K562 (cell line): Measurements from ENCODE around the gene OSBPL10. TPM values are rescaled to one million over a fixed set of nuclear protein-coding genes. Genes with fewer than 3 reads are reported as not detected.

Source experiments
- ATAC-seq: fragments of 200-7000 bp; cut with Tn5 transposase; 3 replicates; pipeline ENCODE4 v1.9.1; 2020; ENCODE audit warnings: moderate library complexity
- BruUV-seq: library from RNA; stranded (reverse); fragments of 400-500 nt; replicated peaks from 2 replicates; lab custom pipeline; 2021; lab: Mats Ljungman, UMichigan
- CTCF ChIA-PET: fragments of 300-600 bp; formaldehyde crosslinking; extraction: SDS; loops from one replicate; lab custom pipeline; 2021; ENCODE audit warnings: low intra/inter-chr PET ratio; lab: Yijun Ruan, JAX
- POLR2A ChIA-PET: fragments of 300-600, 350-650 bp; sonication (Branson Sonifier 250); formaldehyde crosslinking; extraction: SDS; loops from one replicate; lab custom pipeline; 2021; ENCODE audit warnings: antibody characterized with exemption, inconsistent platforms; lab: Yijun Ruan, JAX
- DNase-seq, 4 experiments: peaks; one replicate each; pipeline versions ENCODE4 v3.0.0 to v3.0.0-alpha.2; 2011 to 2018; ENCODE audit warnings: low spot score in 3 of 4, mixed read lengths in 3 of 4; ENCODE audit errors: extremely low read depth in 1 of 4
- FAIRE-seq: peaks from 2 replicates; lab custom pipeline; 2011; peaks lifted over from hg19 to GRCh38; lab: Jason Lieb, UNC
- H2AFZ ChIP-seq: 2 replicates; pipeline ENCODE4 v1.6.0; 2011; ENCODE audit warnings: low read depth, low read length, control low read depth, inconsistent platforms
- H3K27ac ChIP-seq: fragments of 200-600 bp; 3 replicates; pipeline ENCODE4 v1.8.0; 2011; ENCODE audit warnings: low read depth, mild to moderate bottlenecking, control low read depth, inconsistent platforms, low read length, moderate library complexity, mixed read lengths; ENCODE audit errors: extremely low read depth
- H3K27me3 ChIP-seq, 2 experiments: fragments of 300-600 bp in 1 of 2; 2 replicates in 1 of 2; 3 replicates in 1 of 2; pipeline versions ENCODE4 v1.6.0 to v1.8.0; 2011; ENCODE audit warnings: inconsistent platforms in 2 of 2, low read length in 2 of 2, mild to moderate bottlenecking in 1 of 2, mixed read lengths in 1 of 2, moderate library complexity in 1 of 2; ENCODE audit not compliant: control insufficient read depth in 2 of 2, insufficient read depth in 2 of 2
- H3K36me3 ChIP-seq: fragments of 300-600 bp; 3 replicates; pipeline ENCODE4 v1.8.0; 2011; ENCODE audit warnings: mild to moderate bottlenecking, low read length, inconsistent platforms; ENCODE audit not compliant: control insufficient read depth, insufficient read depth
- H3K4me1 ChIP-seq, 2 experiments: fragments of 200-600 bp in 1 of 2; replicated peaks in 1 of 2; 2 replicates in 1 of 2; 3 replicates in 1 of 2; pipeline versions ENCODE4 v1.5.1 to v1.8.0; 2011; ENCODE audit warnings: inconsistent platforms in 2 of 2, low read length in 2 of 2, mild to moderate bottlenecking in 1 of 2, mixed read lengths in 1 of 2, moderate library complexity in 1 of 2; ENCODE audit not compliant: control insufficient read depth in 2 of 2, insufficient read depth in 2 of 2
- H3K4me2 ChIP-seq: 2 replicates; pipeline ENCODE4 v1.6.1; 2011; ENCODE audit warnings: low read length, control low read depth, inconsistent platforms, mixed read lengths; ENCODE audit not compliant: insufficient read depth
- H3K4me3 ChIP-seq: fragments of 200-600 bp; sonication (generic), shearing (Covaris generic); 2 replicates; pipeline ENCODE4 v1.5.1; 2016; ENCODE audit warnings: control low read depth, inconsistent platforms
- H3K79me2 ChIP-seq: fragments of 200-600 bp; 3 replicates; pipeline ENCODE4 v1.8.0; 2011; ENCODE audit warnings: low read length, inconsistent platforms; ENCODE audit not compliant: control insufficient read depth, insufficient read depth
- H3K9ac ChIP-seq, 2 experiments: 2 replicates each; pipeline versions ENCODE4 v1.6.0 to v1.6.1; 2011; ENCODE audit warnings: low read depth in 2 of 2, low read length in 2 of 2, control low read depth in 1 of 2, inconsistent platforms in 1 of 2, mild to moderate bottlenecking in 1 of 2, mixed read lengths in 1 of 2; ENCODE audit not compliant: insufficient read depth in 1 of 2
- H3K9me1 ChIP-seq: one replicate; pipeline ENCODE4 v1.6.0; 2011; ENCODE audit warnings: inconsistent platforms, mild to moderate bottlenecking, low read length, moderate library complexity; ENCODE audit not compliant: control insufficient read depth, insufficient read depth
- H3K9me3 ChIP-seq: replicated peaks from 2 replicates; pipeline ENCODE4 v1.5.1; 2011; ENCODE audit warnings: low read depth, low read length, inconsistent platforms; ENCODE audit not compliant: control insufficient read depth, insufficient read depth
- H4K20me1 ChIP-seq: replicated peaks from 2 replicates; pipeline ENCODE4 v1.6.1; 2011; ENCODE audit warnings: low read length, inconsistent platforms, mixed read lengths; ENCODE audit not compliant: control insufficient read depth, insufficient read depth
- MYBL2 ChIP-seq, 2 experiments: fragments of 450-650 bp in 1 of 2; sonication (generic) in 1 of 2; formaldehyde crosslinking in 1 of 2; IDR thresholded peaks; 2 replicates each; pipeline versions ENCODE4 v1.6.1 to v1.8.1; 2017 to 2022; ENCODE audit warnings: borderline replicate concordance in 1 of 2, inconsistent platforms in 1 of 2, low read depth in 1 of 2, mild to moderate bottlenecking in 1 of 2, missing genetic modification reagents in 1 of 2, moderate library complexity in 1 of 2
- NBN ChIP-seq: fragments of 450-650 bp; IDR thresholded peaks from 2 replicates; pipeline ENCODE4 v1.6.1; 2016; ENCODE audit warnings: low read depth, mild to moderate bottlenecking
- NEUROD1 ChIP-seq: fragments of 150-350 bp; IDR thresholded peaks from 2 replicates; pipeline ENCODE4 v1.6.1; 2014; ENCODE audit warnings: borderline replicate concordance, low read length, low read depth; ENCODE audit not compliant: partially characterized antibody
- NFE2 ChIP-seq: IDR thresholded peaks from 2 replicates; pipeline ENCODE4 v1.6.1; 2014; ENCODE audit warnings: antibody characterized with exemption, low read depth
- PCBP1 ChIP-seq: fragments of 200-400 bp; formaldehyde crosslinking; IDR thresholded peaks from 2 replicates; pipeline ENCODE4 v1.6.1; 2018; ENCODE audit warnings: mild to moderate bottlenecking, low read depth, low read length; ENCODE audit not compliant: poor library complexity, severe bottlenecking
- TFAM ChIP-seq: fragments of 250-450 bp; sonication (Bioruptor Pico); conservative IDR thresholded peaks from 2 replicates; pipeline ENCODE4 v1.5.0; 2021; ENCODE audit warnings: mild to moderate bottlenecking, moderate library complexity
- U2AF2 ChIP-seq: fragments of 200-400 bp; formaldehyde crosslinking; optimal IDR thresholded peaks from 2 replicates; pipeline ENCODE3; 2017; ENCODE audit warnings: low read depth, mild to moderate bottlenecking, low read length
- ZNF165 ChIP-seq: fragments of 250-450 bp; sonication (Bioruptor Pico); IDR thresholded peaks from 2 replicates; pipeline ENCODE4 v1.4.0; 2020; ENCODE audit warnings: borderline replicate concordance
- ZNF253 ChIP-seq: fragments of 250-450 bp; sonication (Bioruptor Pico); conservative IDR thresholded peaks from 2 replicates; pipeline ENCODE4 v1.6.1; 2021; ENCODE audit warnings: mild to moderate bottlenecking
- ZNF263 ChIP-seq: sonication (generic); formaldehyde crosslinking; IDR thresholded peaks from 2 replicates; pipeline ENCODE4 v1.8.0; 2022; ENCODE audit warnings: mild to moderate bottlenecking, missing genetic modification reagents, borderline replicate concordance
- WGBS: fragments of 100-300 bp; shearing (Covaris generic); methylation state at CpG from one replicate; pipeline ENCODE4 v1.1.6; 2016; ENCODE audit warnings: low coverage, mixed read lengths; ENCODE audit not compliant: insufficient coverage; ENCODE audit errors: missing lambda C conversion rate; 5-methylcytosine and 5-hydroxymethylcytosine counted together
- in situ Hi-C: fragments of 300-500 bp; cut with MboI; formaldehyde crosslinking; loops from 4 replicates; pipeline ENCODE4 v1.15.0; 2018; ENCODE audit warnings: inconsistent platforms, mixed read lengths
- intact Hi-C: fragments of 100-400 bp; cut with micrococcal nuclease; formaldehyde crosslinking; loops from 2 replicates; pipeline ENCODE4 v1.14.2; 2022
- polyA plus RNA-seq, 8 experiments: library from polyadenylated mRNA; depleted of rRNA in 4 of 8; stranded (reverse) in 5 of 8; unstranded in 3 of 8; fragments of >200 nt; fragmentation: Nextera tagmentation in 2 of 8; fragmentation: Illumina TruSeq in 1 of 8; extraction: Ambion mirVana in 2 of 8; extraction: Trizol in 1 of 8; gene quantifications; 2 replicates each; pipeline versions ENCODE4 v1.2.1 to v1.2.3, GENCODE V29; 2011 to 2014; ENCODE audit warnings: inconsistent platforms in 1 of 8, missing spikeins in 1 of 8
- total RNA-seq, 7 experiments: library from RNA; depleted of rRNA in 6 of 7; stranded (reverse); fragments of >200 nt in 6 of 7; fragmentation: Illumina TruSeq in 2 of 7; extraction: Trizol in 2 of 7; gene quantifications; 2 replicates each; pipeline versions ENCODE4 v1.2.1 to v1.2.3, GENCODE V29; 2011 to 2021; ENCODE audit warnings: low replicate concordance in 1 of 7
- TF ChIP-seq, protein P1 (sequence below): fragments of 450-650 bp; IDR thresholded peaks from 2 replicates; pipeline ENCODE4 v1.6.1; 2016
- TF ChIP-seq, protein P2 (sequence below): fragments of 450-650 bp; IDR thresholded peaks from 2 replicates; pipeline ENCODE4 v1.7.1; 2018; ENCODE audit warnings: mild to moderate bottlenecking, low read depth; ENCODE audit not compliant: partially characterized antibody
- TF ChIP-seq, protein P3 (sequence below): sonication (generic); formaldehyde crosslinking; IDR thresholded peaks from 2 replicates; pipeline ENCODE4 v1.8.1; 2023; ENCODE audit warnings: mild to moderate bottlenecking, missing genetic modification reagents

Gene OSBPL10
- total and polyA plus RNA-seq, 9 of the 15 experiments (the other 6 are each of a cell fraction or from before 2014, with no cell fraction given): 0.03 to 0.19 (median 0.14) TPM; not detected in 2

DNA sequence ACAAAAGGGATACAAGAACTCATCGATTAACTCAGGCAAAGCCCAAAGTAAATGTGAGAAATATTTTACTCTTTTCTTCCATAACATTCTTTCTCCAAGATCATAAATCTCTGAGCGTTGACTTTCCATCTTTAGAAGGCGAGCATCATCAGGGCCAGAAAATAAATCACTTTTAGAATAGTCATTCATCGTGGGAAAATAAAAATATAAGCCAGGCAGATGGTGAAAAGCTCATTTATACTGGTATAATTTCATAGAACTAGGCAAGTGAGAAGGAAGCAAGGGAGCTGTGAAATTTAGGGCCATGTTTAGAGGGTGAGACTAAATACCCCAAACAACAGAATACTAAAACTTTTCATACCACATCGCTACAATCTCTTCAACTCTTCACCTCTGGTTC is 257.4 kb downstream of the OSBPL10 start:
- in situ Hi-C loops: no loop called here
- TF ChIP-seq PCBP1 (no peak), NBN (no peak), ZNF253 (no peak), MYBL2 (IDR thresholded peaks at IDR 0.05; ENCODE audit: low read depth) (no peak), MYBL2 (CRISPR knock-in tag; IDR thresholded peaks at IDR 0.05; ENCODE audit: borderline replicate concordance) (no peak), U2AF2 (no peak), ZNF165 (CRISPR knock-in tag) (no peak), TFAM (no peak), NFE2 (no peak), ZNF263 (CRISPR knock-in tag) (no peak), NEUROD1 (no peak)
- TF ChIP-seq, protein P1, sequence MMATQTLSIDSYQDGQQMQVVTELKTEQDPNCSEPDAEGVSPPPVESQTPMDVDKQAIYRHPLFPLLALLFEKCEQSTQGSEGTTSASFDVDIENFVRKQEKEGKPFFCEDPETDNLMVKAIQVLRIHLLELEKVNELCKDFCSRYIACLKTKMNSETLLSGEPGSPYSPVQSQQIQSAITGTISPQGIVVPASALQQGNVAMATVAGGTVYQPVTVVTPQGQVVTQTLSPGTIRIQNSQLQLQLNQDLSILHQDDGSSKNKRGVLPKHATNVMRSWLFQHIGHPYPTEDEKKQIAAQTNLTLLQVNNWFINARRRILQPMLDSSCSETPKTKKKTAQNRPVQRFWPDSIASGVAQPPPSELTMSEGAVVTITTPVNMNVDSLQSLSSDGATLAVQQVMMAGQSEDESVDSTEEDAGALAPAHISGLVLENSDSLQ: no peak
- TF ChIP-seq, protein P2, sequence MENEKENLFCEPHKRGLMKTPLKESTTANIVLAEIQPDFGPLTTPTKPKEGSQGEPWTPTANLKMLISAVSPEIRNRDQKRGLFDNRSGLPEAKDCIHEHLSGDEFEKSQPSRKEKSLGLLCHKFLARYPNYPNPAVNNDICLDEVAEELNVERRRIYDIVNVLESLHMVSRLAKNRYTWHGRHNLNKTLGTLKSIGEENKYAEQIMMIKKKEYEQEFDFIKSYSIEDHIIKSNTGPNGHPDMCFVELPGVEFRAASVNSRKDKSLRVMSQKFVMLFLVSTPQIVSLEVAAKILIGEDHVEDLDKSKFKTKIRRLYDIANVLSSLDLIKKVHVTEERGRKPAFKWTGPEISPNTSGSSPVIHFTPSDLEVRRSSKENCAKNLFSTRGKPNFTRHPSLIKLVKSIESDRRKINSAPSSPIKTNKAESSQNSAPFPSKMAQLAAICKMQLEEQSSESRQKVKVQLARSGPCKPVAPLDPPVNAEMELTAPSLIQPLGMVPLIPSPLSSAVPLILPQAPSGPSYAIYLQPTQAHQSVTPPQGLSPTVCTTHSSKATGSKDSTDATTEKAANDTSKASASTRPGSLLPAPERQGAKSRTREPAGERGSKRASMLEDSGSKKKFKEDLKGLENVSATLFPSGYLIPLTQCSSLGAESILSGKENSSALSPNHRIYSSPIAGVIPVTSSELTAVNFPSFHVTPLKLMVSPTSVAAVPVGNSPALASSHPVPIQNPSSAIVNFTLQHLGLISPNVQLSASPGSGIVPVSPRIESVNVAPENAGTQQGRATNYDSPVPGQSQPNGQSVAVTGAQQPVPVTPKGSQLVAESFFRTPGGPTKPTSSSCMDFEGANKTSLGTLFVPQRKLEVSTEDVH: no peak
- TF ChIP-seq, protein P3, sequence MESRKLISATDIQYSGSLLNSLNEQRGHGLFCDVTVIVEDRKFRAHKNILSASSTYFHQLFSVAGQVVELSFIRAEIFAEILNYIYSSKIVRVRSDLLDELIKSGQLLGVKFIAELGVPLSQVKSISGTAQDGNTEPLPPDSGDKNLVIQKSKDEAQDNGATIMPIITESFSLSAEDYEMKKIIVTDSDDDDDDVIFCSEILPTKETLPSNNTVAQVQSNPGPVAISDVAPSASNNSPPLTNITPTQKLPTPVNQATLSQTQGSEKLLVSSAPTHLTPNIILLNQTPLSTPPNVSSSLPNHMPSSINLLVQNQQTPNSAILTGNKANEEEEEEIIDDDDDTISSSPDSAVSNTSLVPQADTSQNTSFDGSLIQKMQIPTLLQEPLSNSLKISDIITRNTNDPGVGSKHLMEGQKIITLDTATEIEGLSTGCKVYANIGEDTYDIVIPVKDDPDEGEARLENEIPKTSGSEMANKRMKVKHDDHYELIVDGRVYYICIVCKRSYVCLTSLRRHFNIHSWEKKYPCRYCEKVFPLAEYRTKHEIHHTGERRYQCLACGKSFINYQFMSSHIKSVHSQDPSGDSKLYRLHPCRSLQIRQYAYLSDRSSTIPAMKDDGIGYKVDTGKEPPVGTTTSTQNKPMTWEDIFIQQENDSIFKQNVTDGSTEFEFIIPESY (CRISPR knock-in tag): no peak

More for the DNA sequence above, 257.4 kb downstream of the OSBPL10 start:
- no peak for DNase-seq
- no peak for ATAC-seq
- WGBS: 1% methylated on average over 5 of the region's 5 CpGs
- no peaks in the 10 kb centered on the region for H3K36me3 ChIP-seq
- no peaks in the 10 kb centered on the region for H3K4me1 ChIP-seq
- no peak overlapping the region for H2AFZ ChIP-seq
- no peaks in the 10 kb centered on the region for H4K20me1 ChIP-seq
- ChIA-PET CTCF (no interaction called here), POLR2A (interaction anchor here (0.7 to 1.0 kb wide), 2 partner anchors 45 to 109 kb away, joined by 3 to 4 read pairs; no protein-coding TSS in a partner anchor)
- H3K4me2 ChIP-seq: no peak overlapping the region
- no peak overlapping the region for H3K4me3 ChIP-seq
- no peak overlapping the region for H3K9ac ChIP-seq
- H3K27ac ChIP-seq: no peak overlapping the region
- intact Hi-C loops: loop anchor here (10.0 kb wide), 1 partner anchor 261 kb away; the partner anchor contains the start of genes OSBPL10 and ZNF860
- no TSS peak for BruUV-seq
- no peaks in the 10 kb centered on the region for H3K9me1 ChIP-seq
- no peaks in the 10 kb centered on the region for H3K9me3 ChIP-seq
- H3K79me2 ChIP-seq: no peaks in the 10 kb centered on the region
- FAIRE-seq: no peak
- H3K27me3 ChIP-seq: no peaks in the 10 kb centered on the region; a peak in 2 of 5 replicates
